Left kidney (tissue), 2 donors: Measurements from ENCODE around the gene HS3ST6. TPM values are rescaled to one million over a fixed set of nuclear protein-coding genes. Genes with fewer than 3 reads are reported as not detected.
"Not testable (repeated sequence)": the region's sequence is repeated elsewhere in the genome, so short reads cannot be mapped to it uniquely, and the experiment has no call there.

Source experiments
- DNase-seq: peaks from one replicate; pipeline ENCODE4 v3.0.0-alpha.2; 2013
- polyA plus RNA-seq: library from polyadenylated mRNA; unstranded; fragments of 120-200 nt; gene quantifications from one replicate; pipeline ENCODE4 v1.2.1, GENCODE V29; 2013; ENCODE audit not compliant: insufficient read length

Gene HS3ST6
- polyA plus RNA-seq, 1 donor, result 0.15 TPM

DNA sequence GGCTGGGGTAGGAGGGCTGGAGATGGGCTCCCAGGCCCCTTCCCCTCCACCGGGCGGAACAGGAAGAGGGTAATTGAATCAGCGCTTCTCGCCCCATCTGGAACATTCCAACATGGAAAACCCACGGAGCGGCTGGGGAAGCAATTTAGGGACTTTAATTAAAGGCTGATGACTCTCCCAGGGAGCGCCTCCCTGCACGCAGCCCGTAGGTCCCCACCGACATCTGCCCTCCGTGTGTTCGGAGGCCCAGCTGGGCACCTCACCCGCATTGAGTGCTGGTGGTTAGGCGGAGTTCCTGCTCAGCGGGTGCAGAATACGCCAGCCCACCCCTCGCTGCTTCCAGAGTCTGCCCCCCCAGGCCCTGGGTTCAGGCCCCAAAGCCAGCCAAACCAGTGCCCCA lies 10.0 kb downstream of the HS3ST6 start:
- no peak for DNase-seq

DNA sequence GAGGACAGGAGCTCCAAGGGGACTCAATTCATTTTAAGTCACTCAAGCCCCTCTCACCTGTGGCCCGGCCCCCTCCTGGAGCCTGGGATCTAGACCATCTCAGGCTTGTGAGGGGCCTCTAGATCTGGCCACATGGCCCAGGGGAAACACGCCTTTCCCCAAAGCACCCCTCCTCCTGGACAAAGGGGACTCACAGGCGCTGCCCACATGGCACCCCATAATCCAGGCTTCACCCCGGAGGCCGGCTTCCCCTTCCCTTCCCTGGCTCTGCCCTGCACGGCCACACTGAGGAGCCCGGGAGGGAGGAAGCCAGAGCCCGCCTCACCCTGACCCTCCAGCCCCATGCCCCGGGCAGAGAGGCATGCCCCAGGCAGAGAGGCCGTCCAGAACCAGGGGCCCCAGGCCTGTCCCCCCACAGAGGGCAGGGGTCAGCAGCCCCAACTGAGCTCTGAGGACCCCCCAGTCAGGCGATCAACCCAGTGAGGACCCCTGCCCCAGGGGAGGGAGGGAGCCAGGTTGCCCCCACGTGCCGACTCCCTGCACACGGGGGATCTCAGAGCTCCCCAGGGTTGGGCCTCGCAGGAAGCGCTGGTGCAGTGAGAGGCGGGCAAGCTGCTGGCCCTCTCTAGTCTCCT lies 10.9 kb downstream of the HS3ST6 start:
- no peak for DNase-seq

DNA sequence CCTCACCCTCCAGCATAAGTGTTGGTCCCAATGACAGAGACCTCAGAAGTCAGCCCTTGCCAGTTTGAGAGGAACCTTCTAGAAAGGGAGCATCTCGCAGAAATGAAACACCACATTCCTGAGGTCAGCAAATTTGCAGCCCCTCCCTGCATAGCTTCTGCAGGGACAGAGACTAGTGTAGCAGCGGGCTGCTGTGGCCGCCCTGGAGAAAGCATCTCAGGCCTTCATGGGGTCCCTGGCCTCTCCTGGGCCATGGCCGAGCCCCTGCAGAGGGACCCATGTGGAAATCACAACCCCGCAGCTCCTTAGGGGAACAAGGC lies 11.4 kb downstream of the HS3ST6 start:
- DNase-seq, result no peak

DNA sequence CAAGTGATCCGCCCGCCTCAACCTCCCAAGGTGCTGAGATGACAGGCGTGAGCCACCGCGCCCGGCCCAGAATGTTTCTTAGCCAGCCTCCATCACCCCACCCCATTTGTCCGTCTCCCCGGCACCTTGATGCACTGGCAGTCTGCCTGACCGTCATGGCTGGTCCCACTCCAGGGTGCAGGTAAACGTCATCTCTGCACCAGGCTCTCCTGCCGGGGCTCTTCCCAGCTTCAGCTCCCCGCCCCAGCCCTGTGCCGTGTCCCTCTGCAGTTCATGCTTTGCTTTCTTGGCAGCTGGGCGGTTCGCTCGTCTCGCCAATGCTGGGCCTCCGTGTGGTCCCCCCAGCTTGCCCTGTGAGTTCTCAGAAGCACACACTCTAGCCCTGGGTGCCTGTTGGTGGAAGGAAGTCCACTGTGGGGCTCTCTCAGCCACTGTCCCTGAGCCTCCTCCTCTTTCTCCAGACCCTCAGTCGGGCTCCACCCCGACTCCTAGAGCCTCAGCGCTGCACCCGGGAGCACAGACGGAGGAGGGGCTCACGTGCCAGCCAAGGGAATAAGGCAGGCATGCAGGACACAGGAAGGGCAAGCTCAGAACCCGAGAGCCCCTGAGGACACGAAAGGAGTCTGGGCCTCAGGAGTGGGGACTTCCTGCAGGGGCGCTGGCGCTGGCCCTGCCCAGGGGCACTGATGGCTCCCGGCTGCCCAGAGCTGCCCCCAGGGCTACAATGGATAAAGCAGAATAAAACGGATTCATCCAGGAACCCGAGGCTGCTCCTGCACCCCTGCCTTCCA lies 12.0 kb downstream of the HS3ST6 start:
- no peak for DNase-seq

DNA sequence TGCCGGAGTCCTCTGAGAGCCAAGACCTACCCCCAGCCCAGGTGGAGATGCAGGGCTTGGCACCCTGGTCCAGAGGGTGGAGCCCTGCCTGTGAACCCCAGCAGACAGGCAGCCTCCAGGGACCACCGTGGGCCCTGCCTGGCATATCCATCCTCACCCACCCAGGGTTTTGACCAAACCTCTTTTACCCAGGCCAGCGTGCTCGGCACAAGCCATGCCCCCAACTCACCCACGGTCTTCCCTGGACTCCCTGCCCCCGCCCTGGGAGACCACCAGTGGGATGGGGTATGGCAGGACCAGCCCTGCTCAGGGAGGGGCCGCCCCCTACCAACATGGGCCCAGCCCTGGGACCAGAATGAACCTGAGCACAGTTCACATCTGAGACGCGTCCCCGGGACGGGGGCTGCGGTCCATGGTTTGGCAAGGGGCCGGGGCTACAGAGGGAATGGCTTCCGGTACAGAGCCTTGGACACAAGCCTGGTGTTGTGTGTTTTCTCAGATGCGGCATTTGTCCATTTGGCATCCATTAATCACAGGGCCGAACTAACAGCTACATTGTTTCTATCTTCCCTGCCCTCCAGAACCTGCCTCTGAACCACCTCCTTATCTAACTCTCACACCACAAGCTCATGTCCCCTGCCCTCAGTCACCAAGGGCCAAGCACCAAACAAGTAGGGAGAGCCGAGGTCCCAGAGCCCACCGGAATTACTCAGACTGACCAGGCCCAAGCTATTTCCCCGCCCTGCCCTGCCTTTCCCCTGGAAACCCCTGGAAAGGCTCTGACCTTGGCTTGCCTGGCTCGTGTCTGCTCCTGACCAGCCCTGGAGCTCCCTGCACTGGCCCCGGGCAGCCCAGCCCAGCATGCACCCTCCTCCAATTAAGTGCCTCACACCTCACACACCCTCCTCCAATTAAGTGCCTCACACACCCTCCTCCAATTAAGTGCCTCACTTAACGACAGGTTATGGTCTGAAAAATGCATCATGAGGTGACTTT lies 14.1 kb downstream of the HS3ST6 start:
- no peak for DNase-seq

DNA sequence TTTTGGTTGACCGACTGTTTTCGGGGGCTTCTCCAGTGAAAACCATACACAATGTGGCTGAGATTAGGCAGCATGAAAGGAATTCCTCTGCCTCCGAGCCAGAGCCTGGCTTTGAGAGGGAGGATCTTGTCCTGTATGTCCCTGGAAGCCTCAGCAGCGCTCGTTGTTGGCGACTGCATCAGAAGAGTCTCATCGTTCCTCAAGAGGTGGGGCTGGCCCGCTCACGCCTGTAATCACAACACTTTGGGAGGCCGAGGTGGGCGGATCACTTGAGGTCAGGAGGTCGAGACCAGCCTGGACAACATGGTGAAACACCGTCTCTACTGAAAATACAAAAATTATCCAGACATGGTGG lies 15.0 kb downstream of the HS3ST6 start:
- DNase-seq, result no peak

DNA sequence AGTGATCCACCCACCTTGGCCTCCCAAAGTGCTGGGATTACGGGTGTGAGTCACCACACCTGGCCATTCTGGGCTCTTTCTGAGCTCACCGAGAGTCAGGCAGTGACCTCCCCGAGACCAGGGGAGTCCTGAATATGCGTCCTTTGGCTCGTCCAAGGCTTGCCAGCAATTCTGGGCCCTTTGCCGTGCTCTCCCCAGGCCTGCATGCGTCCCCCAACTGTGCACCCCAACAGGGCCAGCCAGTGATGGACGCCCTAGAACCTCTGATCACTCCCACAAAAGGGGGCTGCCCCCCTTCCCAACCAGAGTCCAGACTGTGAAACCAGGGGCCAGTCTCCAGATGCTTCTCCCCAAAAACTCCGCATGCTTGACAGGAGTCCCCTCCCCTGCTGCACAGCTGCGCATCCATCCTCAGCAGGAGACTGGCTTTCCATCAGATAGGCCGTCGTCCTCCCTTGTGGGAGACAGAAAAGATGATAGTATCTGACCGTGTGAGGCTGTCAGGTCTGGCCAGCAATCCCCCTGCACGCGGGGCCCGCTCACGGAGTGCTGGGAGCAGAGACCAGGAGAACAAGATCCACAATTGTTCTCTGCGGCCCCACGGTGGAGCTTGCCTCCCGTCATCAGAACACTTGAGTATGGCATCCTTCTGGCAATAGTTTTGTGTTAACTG lies 15.5 kb downstream of the HS3ST6 start:
- no peak for DNase-seq

DNA sequence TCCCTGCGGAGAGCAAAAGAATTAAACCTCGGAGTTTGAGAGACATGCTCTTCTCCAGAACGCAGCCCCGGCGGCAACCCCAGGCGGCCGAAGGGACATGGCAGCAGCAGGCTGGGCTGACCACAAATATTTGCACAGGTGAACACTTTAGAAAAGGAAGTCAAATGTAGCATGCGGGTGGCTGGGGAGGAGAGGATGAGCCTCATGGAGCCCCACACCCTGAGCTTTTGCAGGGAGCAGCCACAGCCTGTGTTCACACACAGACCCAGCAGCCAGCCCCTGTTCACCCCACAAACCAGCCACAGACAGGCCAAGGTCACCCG lies 17.8 kb downstream of the HS3ST6 start:
- DNase-seq, result no peak

DNA sequence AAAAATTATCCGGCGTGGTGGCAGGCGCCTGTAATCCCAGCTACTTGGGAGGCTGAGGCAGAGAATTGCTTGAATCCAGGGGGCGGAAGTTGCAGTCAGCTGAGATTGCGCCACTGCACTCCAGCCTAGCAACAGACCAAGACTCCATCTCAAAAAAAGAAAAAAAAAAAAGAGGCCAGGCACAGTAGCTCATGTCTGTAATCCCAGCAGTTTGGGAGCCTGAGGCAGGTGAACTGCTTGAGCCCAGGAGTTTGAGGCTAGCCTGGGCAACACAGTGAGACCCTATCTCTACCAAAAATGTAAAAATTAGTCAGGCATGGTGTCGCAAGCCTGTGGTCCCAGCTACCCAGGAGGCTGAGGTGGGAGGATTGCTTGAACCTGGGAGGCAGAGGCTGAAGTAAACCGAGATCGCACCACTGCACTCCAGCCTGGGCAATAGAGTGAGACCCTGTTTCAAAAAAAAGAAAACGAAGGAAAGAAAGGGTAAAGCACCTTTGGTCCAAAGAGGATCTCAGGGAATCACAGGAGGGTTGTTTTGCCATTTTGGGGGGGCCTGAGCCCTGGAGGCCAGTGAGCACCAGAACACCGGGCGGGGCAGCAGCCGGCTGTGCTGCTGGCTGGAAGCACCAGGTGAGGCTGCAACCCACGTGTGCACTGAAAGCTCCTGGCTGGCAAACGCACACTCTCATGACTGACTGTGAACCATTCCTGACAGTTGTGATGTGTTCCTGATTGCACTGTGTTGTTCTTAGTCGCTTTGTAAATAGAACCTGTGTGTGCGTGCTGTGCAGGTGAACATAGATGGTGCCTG lies 18.4 kb downstream of the HS3ST6 start:
- DNase-seq, result no peak

DNA sequence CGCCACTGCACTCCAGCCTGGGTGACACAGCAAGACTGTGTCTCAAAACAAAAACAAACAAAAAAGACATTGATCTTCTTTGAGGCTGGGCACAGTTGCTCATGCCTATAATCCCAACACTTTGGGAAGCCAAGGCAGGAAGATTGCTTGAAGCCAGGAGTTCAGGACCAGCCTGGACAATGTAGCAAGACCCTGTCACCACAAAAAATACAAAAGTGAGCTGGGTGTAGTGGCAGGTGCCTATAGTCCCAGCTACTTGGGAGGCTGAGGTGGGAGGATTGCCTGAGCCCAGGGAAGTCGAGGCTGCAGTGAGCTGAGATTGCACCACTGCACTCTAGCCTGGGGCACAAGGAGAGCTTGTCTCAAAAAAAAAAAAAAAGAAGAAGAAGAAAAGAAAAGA lies 20.5 kb downstream of the HS3ST6 start:
- not testable (repeated sequence) for DNase-seq

DNA sequence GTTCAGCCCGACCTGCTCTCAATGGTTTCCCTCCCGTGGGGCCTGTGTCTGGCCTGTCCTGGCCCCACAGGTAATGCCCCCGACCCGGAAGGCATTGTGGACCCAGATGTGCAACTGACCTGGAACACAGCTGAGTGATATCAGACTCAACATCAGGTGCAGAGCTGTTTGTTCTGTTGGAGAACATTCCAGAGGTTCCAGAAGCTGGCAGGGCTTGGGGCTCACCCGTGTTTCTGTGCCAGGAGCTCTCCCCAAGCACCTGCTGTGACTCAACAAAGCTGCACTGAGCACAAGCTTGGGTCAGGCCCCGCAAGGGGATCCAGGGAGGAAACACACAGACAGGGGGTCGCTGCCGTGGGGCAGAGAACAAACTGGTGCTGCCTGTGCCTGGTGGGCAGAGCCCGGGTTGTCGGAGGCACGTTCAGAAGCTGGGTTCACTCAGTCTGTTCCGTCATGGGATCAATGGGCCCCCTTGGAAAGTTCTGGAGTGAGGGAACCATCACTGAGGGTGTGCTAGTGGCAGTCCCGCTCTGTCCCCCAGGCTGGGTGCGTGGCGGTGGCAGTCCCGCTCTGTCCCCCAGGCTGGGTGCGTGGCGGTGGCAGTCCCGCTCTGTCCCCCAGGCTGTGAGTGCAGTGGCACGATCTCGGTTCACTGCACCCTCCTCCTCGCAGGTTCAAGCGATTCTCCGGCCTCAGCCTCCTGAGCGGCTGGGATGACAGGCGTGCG lies 22.1 kb downstream of the HS3ST6 start:
- no peak for DNase-seq

DNA sequence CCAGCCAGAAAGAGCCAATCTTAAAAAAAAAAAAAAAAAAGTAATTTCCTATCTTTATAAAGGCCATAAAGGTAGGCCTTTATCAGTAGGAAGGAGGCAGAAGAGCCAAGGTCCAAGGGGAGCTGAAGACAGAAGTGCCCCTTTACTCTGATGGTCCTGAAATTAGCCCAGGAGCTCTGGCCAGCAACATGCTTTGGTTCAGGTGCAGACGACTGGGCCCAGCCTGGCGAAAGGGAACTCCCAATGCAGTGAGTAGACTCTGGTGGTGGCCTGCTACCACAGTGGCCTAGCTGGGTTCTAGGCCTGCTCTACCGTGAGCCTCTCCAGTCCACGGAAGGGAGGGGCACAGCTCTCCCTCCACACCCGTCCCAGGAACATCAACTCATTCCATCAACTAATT lies 23.1 kb downstream of the HS3ST6 start:
- DNase-seq, result no peak

DNA sequence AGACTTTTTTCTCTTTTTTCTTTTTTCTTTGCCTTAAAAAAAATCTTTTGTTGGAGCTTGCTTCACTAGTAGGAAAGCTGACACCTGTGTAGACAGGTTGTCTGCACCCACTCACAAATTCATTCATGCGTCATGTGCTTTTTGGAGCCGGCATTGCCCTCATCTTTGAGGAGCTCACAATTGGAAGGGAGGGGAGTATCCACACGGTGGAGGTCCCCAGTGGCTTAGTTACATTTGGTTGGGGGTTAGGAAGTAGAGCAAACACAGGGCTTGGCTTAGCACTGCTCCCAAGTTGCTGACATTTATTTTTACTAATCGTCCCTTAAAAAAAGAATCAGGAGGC lies 27.5 kb downstream of the HS3ST6 start:
- DNase-seq, result no peak

DNA sequence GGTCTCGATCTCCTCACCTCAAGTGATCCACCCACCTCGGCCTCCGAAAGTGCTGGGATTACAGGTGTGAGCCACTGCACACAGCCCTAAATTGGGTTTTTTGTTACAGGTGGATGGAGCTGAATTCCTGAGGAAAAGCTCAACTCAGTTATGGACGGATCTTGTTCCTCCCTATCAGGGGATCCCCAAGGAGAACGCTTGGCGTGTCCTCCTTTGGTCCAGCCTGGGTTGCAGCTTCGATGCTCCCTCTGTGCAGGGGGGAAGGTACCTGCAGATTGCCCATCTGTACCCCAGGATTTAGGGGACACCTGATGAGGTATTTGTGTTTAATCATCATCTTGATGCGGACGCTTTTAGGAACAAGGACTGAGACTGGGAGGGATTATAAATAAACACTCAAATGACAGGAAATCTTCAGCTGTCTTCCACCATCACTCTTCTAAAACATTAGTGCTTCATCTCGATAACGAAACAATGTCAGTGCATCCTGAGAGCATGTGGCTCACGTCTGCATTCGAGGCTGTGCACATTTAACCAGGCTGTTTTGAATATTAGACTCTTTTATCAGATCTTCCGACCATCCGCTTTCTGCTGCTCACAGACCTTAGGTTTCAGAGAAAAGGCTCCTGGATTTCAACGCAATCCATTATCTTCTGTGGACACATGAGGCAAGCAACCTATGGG lies 28.0 kb downstream of the HS3ST6 start:
- no peak for DNase-seq

DNA sequence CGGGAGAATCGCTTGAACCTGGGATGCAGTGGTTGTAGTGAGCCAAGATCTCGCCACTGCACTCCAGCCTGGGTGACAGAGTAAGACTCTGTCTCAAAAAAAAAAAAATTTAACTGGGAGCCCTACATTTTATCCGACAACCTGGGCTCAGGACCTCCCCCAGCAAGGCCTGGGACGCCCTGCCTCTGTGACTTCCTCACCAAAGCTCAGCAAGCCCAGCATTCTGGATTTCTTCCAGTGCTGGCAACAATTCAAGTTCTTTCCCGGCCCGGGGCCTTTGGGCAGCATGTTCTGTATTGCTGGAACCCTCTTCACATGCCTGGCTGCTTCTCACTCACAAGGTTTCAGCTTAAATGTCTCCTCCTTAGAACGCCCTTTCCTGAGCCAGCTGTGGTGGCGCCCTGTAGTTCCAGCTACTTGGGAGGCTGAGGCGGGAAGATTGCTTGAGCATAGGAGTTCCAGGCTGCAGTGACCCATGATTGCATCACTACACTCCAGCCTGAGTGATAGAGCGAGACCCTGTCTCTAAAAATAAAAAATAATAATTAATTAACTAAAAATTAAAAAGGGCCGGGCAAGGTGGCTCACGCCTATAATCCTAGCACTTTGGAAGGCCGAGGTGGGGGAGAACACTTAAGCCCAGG lies 30.4 kb downstream of the HS3ST6 start:
- DNase-seq, result no peak

DNA sequence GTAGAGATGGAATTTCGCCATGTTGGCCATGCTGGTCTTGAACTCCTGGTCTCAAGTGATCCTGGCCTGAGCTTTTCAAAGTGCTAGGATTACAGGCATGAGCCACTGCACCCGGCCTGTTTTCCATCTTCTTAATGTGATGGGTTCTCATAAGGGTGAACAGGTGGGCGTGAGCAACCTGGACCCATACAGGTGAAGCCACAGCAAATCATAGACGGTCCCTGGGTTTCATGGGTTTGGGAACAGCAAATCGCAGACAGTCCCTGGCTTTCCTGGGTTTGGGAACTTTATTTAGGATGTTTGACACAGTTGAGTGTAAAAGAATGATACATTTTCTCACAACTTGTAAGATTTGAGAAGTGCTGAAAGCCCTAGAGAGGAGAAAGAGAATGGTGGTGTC lies 33.3 kb downstream of the HS3ST6 start:
- no peak for DNase-seq

DNA sequence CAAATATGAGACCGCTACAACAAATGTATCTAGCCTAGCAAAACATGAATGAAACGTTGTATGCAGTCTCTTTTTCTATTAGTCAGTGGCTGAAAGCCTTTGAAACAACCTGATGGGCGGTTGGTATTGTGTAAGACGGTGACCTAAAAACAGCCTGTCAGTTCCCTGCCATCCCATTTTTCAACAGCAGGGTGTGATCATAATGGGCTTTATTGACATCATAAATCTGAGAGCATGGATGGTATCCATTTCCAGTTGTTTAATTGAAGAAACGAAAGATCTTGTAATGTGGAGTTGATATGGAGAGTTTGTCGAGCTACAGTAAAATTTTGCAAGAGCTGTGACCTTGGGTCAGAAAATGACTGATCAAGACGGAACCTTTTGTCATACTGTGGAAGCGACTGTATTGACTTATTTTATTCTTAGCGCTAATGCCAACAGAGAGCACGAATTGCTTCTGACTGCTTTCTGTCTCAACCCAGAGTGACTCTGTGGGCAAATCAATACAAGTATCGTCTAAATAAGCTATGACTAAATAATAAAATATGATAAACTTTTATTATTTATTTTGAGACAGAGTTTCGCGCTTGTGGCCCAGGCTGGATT lies 34.0 kb downstream of the HS3ST6 start:
- DNase-seq, result no peak

DNA sequence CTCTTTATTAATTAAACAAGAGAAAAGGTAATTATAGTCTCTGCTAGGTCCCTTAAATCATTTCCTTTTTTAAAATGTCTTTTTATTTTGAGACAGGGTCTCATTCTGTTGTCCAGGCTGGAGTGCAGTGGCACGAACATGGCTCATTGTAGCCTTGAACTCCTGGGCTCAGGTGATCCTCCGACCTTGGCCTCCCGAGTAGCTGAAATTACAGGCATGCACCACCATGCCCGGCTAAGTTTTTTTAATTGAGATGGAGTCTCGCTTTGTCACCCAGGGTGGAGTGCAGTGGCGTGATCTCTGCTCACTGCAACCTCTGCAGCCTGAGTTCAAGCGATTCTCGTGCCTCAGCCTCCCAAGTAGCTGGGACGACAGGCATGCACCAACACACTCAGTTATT lies 37.0 kb downstream of the HS3ST6 start:
- not testable (repeated sequence) for DNase-seq

DNA sequence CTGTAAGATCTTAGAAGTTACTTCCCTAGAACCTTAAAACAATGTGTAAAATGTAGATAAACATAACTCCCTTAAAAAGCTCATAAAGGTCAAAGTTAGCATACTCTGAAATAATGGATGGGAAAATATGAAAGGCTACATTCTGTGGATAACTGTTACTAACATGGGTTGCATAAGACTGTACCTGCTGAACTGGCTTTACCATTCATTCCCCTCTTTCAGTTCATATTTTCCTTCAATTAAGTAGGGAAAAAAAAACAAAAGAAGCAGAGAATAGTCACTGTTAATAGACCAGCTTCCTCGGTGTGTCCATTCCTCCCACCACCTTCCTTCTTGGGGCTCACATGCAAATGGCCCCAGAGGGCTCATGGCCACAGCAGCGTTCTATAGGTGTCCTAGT lies 38.7 kb downstream of the HS3ST6 start:
- no peak for DNase-seq

DNA sequence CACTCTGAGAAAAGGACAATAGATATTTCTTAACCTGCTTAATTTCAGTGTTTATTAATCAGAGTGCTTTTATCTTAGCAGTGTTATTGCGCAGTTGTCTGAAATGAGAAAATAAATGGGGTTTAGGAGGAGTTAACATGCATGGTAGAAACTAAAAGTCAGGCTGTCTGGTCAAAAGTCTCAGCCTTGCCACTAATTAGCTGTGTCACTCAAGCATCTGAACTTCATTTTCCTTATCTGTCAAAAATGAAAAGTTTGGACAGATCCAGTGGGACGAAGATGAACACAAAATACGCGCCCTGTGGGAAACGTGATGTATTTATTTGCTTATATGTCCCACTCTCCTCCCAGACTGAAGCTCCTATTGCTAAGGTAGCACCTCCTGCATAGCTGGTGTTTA lies 40.0 kb downstream of the HS3ST6 start:
- DNase-seq, result no peak
